ENCODE data around the gene WDFY3.

DNA sequence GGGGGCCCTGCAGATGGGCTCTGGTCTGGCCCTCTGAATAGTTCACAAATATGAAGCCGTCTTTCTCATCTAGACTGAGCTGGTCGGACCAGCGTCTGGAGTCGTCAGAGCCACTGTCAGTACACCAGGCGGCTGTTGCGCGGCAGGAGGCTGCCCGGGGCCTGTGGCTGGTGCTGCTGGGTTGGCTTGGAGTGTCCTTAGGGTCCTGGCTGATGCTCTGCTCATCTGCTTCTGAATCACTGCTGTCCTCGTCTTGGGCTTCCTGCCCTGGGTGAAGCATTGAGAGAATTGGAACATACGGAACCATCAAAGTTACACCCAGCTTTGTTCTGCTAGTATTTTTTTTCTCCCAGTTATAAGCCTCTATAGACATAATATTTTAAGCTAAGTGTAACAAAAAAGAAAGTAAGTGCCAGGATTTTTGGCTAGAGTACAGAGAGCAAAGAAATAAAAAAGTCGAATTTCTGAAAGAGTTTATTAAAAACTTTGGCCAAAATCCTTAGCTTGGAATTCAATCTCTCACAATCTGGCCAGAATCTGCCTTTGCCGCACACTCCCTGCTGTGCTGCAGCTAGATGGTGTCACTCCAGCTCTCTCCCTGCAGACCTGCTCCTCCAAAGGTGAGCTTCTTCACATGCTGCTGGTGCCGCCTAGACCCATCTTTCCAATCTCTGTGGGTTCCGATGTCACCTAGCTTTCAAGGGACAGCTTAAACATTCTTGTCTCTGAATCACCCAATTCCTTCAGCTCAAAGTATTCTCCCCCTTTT is 287.3 kb downstream of the WDFY3 start:
- TF ChIP-seq CTCF (IDR thresholded peaks at IDR 0.05): no peak
- no peak for TF ChIP-seq EZH2 (IDR thresholded peaks at IDR 0.05; ENCODE audit: borderline replicate concordance, insufficient read depth, low read depth, low read length, poor library complexity, severe bottlenecking)

All from B cell (primary cell).